HG03280 (cell line): ENCODE data around the gene ARHGAP30.
A peak's percentile ranks its signal among the peaks of the same experiment; 100 is the strongest.
"Not testable (repeated sequence)": the region's sequence is repeated elsewhere in the genome, so short reads cannot be mapped to it uniquely, and the experiment has no call there.

Experiments
- ATAC-seq: cut with Tn5 transposase; IDR thresholded peaks from one replicate; pipeline ENCODE4 v1.9.1; 2021; ENCODE audit warnings: mild to moderate bottlenecking, moderate library complexity; ENCODE audit not compliant: unreplicated experiment

Gene ARHGAP30

DNA sequence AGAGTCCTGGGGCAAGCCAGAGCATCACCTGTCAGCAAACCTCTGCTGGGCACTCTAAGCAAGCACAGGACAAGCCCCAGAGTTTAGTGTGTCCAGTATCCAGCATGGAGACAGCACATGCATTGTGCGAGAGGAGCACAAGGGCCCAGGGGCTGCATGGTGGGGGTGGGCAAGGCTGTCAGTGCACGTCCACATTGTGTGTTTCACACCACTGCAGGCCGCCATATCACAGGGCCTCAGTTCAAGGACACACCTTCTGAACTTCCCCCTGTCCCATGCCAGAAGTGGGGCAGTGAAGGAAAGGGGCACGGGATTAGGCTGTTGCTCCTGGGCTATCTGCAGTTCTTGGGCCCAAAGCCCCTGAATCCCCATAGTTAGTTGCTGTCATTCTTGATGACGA is 30.1 kb downstream of the ARHGAP30 start:
- ATAC-seq = no peak

DNA sequence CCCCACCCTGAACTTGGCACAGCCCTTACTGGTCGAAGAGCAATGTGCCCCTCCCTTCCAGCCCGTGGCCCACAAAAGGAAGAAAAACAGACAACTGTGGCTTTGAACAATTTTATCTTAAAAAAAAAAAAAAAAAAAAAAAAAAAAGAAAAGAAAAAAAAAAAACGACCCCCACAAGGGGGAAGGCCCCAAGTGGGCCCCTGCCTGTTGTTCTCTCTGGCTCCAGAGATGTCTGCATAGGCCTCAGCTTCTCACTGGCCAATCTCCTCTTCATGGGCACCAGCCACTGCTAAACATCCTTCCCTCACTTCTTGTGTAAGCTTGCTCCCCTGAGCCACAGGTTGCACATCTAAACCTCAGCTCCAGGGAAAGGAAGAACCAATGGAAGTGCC is 30.5 kb downstream of the ARHGAP30 start:
- ATAC-seq = no peak

DNA sequence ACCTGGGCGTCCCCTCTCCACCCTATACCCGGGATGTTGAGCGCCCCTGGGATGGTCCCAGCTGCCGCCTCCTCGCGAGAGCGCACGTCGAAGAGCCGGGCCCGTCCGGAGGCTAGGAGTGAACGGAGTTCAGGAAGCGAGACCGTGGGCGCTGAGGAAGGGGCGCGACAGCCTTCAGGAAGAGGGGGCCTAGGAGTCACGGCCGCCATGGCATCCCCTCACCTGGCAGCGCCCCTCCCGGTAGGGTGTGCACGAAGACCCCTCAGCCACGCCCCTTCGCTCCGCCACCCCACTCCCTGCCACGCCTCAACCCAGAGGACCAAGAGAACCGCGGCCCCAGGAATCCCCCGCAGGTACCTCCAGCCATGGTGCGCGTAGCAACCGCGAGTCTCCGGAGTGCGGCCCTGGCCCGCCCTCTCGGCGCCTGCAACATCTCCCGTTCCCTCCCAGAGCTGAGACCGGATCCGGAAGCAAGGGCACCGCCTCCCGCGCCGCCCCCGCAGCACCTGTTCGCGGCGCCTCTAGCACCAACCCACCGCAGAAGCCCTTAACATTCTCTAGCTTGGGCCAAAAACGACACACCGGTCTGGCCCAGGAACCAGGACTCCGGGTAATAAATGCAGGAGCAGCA is 31.1 kb downstream of the ARHGAP30 start, which contains the start of gene TSTD1:
TSS of gene TSTD1 (minus strand) at position 442 of the 631 bp plus-strand sequence. CDS start at position 367, 75 bp downstream.
- ATAC-seq = peak; percentile 90

DNA sequence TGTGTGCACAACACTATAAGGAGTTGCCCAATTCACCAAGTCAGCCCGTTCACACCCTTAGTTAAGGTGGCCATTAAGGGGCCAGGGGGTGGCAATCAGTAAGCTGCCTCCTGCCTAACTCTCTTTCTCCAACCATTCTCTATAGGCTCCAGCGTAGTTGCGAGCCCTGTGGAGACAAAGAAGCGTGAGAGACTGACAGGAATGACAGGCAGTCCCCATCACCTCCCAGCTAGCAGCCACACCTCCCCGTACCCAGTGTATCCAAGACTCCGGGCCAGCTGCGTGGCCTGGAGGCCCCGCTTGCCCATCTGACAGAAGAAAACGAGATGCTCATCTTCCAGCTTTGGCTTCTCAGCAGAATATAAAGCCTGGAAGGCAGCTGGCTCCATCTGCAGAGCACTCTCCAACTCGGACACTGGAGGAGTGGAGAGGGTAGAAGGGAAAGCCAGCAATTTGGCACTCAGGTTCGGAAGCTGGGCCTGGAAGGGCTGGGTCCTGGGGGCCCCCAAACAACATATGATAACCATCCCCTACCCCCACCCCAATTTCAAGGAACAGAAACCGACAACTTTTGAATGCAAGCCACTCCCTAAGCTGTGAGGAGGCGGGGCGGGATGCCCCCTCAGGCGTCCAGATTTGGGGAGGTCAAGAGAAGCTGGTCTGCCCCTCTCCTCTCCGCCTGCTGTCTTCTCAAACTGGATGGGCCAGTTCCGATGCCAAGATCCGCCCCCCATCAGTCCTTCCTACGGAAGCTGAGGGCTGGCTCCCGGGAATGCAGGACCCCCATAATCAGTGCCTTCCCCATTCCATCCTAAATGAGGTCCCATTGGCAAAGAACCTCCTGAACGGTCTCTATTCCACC is 31.8 kb downstream of the ARHGAP30 start:
- no peak for ATAC-seq

DNA sequence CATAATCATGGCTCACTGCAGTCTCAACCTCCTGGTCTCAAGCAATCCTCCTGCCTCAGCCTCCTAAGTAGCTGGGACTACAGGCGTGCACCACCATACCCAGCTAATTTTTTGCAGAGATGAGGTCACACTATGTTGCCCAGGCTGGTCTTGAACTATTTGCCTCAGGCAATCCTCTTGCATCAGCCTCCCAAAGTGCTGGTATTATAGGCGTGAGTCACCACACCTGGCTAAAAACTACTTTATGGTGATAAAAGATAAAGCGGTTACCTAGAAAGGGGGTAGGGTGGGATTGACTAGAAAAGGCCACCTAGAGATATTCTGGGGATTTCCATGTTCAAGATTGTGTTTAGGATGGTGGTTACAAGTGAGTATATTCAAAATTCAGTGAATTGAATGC is 35.9 kb downstream of the ARHGAP30 start:
- no peak for ATAC-seq

DNA sequence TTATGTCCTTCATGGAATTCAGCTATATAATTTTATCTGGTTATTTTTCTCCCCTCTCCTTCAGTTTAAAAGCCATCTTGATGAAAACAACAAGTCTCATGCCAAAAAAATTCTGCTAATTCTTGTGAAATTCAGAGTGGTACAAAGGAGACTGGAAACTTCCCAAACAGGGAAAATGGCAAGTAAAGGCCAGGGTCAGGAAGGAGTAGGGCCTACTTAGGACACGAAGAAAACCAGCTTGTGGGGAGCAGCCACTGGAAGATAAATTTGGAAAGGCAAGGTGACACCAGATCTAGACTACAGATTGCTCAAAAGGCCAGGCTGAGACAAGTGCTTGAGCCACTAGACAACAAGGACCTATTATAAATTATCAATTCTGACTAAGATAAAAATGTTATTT is 37.3 kb downstream of the ARHGAP30 start:
- no peak for ATAC-seq

DNA sequence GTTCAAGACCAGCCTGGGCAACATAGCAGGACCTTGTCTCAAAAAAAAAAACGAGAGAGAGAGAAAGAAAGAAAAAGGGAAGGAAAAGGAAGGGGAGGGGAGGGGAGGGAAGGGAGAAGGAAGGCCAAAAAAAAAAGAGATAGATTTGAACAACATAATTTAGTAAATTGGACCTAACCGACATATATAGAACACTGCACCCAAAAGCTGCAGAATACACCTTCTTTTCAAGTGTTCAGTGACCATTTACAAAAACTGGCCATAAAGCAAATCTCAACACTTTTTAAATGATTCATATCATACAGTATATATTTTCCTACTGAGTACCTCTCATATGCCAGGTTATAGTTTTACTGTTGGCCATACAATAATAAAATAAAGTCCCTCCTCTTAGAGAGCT is 37.8 kb downstream of the ARHGAP30 start:
- no peak for ATAC-seq

DNA sequence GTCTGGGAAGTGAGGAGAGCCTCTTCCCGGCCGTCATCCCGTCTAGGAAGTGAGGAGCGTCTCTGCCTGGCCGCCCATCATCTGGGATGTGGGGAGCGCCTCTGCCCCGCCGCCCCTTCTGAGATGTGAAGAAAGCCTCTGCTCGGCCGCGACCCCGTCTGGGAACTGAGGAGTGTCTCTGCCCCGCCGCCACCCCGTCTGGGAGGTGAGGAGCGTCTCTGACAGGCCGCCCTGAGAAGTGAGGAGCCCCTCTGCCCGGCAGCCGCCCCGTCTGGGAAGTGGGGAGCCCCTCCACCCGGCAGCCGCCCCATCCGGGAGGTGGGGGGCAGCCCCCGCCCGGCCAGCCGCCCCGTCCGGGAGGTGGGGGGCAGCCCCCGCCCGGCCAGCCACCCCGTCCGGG is 40.2 kb downstream of the ARHGAP30 start:
- not testable (repeated sequence) for ATAC-seq

DNA sequence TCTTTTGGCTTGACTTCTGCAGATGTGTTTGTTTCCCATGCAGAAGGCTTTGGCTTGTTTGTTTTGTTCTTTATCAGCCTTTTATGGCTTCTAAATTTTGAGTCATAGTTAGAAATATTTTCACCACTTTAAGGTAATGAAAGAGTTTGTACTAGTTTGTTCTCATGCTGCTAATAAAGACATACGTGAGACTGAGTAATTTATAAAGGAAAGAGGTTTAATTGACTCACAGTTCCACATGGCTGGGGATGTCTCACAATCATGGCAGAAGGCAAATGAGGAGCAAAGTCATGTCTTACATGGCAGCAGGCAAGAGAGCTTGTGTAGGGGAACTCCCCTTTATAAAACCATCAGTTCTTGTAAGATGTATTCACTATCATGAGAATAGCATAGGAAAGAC is 42.7 kb downstream of the ARHGAP30 start:
- ATAC-seq = not testable (repeated sequence)

DNA sequence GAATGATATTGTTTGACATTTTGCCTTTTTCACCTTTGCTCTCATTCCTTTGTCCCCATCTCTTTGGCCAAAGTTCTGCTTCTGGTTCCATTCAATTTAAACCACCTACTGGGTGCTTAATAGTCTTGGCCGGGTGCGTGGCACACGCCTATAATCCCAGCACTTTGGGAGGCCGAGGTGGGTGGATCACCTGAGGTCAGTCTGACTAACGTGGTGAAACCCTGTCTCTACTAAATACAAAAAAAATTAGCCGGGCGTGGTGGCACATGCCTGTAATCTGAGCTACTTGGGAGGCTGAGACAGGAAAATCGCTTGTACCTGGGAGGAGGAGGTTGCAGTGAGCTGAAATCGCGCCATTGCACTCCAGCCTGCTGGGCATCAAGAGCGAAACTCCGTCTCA is 47.3 kb downstream of the ARHGAP30 start:
- not testable (repeated sequence) for ATAC-seq

DNA sequence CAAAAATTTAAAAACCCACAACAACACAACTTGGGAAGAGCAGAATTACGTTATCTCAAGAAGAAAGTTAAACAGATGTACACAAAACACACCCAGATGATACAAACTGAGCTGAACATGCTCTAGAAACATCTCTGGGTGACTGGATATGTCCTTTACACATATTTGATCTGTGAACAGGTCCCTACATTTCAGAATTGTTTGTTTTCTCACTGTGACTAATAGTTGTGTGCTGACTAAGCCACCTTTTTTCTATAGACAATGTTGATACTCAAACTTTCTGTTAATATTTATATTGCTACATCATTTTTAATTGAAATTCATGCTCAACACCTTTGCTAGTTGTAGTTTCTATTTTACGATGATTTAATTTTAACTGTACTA is 47.7 kb downstream of the ARHGAP30 start:
- no peak for ATAC-seq

DNA sequence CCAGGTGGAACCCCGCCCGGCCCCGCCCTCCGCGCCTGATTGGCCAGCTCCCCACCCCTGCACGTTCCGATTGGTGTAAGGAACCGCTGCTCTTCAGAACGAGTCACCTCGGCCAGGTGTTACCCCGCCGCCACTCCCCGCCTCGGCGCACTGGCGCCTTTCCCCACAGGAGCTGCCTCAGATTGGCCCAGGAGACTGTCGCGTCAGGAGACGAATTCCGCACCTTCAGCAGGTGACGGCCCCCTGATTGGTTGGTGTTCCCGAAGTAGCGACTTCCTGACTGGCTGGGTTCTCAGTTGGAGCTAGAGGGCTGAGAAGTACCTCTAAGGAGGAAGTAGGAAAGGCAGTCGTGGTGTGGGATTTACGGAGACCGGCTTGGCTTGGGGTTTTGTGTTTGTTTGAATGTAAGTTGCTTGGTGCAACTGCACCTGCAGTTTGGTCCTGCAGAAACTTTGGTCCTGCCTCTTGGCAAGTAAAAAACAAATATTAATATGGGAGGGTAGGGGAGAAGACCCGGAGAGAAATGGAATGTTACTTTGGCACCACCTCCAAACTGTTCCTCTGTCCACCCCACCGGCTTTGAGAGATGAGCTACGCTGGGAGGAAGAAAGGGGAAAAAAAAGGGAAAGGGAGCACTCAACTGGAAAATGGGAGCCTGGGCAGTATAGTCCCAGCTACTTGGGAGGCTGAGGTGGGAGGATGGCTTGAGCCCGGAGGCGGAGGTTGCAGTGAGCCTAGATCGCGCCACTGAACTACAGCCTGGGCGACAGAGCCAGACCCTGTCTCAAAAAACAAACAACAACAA is 48.3 kb downstream of the ARHGAP30 start:
- ATAC-seq = peak; percentile 87

DNA sequence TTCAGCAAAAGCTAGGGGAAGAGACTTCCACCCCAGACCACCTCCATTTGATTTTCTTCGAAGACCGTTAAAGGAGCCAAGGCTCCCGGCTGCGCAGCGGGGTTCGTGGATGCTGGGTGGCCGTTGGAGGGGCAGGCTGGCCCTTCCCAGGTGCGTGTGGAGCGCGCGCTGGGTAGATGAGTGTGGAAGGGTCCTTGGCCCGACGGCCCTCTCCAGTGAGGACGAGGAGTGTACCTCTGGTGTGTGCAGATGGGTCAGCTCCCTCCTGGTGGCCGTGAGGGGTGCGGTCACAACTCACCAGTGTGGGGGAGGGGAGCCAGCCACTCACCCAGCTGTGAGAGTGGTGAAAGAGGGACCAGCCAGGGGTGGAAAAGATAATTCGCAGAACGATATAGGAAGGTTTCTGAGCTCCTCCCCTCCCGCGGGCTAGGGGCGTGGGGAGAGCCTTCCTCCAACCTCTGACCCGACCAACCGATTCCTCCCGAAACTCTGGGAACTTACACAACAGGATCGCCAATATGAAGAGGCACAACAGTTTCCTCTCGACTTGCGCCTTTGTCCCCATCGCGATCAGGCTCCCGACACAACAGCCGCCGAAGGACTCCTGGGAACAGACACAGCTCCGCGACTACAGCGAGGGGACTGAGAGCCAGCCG is 49.1 kb downstream of the ARHGAP30 start, which contains the start of gene F11R:
TSS of gene F11R (minus strand) at position 644 of the 656 bp plus-strand sequence. CDS start at position 565, 79 bp downstream.
- peak; percentile 32 for ATAC-seq

DNA sequence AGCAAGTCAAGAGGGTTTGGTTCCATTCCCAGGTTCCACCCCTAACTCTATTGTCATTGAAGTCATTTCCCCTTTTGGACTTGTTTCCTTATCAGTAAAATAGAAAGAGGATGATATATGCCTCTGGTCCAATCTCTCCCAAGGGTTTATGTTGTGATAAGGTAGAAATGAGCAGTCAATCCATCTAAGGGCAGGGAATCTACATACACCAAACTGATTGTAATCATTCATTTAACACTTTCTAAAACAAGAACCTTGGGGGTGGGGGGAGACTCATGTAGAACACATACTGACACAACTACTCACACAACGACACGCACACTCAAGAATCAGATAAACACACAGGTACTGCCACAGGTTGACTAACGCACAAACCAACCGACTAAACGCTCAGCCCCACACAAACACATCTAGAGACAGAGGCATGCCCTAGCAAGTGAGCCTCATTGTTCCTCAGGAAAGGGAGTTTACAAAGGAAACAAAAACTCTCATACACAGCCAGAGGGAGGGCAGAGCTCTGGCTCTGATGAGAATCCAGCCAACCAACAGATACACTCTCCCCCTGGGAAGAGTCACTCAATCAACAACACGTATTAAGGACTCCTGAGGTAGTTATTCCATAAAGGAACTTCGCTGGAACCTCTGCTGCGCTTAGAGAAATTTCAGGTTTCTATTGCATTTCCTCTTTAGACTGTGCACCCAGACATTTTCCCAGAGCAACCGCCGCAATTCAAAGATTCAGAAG is 49.8 kb downstream of the ARHGAP30 start:
- no peak for ATAC-seq

DNA sequence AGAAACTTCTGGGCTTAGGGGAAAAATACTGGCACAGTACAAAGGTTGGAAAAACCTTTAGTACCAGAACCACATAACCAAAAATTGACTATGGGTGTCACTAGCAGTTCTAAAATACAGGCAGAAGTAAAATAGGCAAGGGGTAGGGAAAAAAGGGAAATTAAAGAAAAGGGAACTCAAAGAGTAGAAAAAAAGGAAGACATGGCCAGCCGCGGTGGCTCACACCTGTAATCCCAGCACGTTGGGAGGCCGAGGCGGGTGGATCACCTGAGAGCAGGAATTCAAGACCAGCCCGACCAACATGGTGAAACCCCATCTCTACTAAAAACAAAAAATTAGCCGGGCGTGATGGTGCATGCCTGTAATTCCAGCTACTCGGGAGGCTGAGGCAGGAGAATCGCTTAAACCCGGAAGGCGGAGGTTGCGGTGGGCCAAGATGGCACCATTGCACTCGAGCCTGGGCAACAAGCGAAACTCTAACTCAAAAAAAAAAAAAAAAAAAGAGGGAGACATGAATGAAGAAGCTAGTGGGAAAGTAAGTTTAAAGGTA is 50.5 kb downstream of the ARHGAP30 start:
- ATAC-seq = not testable (repeated sequence)

DNA sequence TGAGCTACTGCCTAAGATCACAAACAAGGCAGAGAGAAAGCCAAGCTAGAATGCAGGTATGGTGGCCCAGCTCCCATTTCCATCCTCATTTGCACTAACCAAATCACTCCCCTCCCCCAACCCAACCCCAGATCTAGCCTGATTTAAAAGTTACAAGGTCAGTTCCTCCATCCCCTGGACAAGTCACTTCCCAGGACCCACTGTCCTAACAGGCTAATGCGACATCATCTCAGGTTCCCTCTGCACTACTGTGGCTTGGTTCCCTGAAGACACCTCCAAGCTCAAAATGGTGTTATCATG is 51.1 kb downstream of the ARHGAP30 start:
- ATAC-seq = no peak

DNA sequence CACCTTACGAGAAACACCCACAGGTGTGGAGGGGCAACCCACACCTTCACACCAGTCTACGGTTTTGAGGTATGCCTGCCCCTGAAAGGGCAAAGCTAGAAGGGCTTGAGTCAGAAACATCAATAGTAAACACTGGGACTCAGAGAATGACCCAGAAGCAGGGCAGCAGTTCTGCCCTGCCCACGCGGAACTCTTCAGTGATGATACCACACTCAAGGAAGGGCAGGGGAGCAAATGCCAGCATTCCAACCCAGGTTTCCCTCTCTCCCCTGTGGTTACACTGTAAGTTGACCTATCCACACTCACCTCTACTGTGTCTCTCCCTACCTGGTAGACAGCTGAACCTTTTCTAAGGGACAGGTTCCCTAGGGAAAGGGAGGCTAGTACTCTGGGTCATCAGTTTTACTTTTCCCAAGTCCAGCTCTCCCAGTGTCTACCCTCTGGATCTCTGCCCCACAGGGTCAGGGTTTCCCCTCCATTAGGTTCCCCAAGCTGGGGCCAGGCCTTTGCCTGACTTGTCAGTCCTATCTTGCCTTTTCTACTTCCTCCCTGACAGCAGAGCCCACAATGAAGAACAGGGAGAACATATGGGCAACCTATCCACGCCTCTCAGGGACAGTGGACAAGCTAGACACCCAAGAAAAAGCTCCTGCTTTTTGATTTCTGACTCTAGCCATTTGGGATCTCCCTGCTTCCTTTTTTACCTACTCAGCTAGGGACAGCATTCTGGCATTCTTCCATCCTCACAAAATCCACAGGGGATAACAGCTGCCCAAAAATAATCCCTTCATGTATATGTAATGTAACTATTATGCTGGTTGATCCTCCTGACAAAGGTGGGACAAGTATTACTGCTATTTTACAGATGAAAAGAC is 51.7 kb downstream of the ARHGAP30 start:
- no peak for ATAC-seq

DNA sequence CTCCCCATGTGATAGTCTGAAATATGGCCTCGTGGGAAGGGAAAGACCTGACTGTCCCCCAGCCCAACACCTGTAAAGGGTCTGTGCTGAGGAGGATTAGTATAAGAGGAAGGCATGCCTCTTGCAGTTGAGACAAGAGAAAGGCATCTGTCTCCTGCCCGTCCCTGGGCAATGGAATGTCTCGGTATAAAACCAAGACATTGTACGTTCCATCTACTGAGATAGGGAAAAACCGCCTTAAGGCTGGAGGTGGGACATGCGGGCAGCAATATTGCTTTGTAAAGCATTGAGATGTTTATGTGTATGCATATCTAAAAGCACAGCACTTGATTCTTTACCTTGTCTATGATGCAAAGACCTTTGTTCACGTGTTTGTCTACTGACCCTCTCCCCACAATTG is 52.5 kb downstream of the ARHGAP30 start:
- ATAC-seq = not testable (repeated sequence)

DNA sequence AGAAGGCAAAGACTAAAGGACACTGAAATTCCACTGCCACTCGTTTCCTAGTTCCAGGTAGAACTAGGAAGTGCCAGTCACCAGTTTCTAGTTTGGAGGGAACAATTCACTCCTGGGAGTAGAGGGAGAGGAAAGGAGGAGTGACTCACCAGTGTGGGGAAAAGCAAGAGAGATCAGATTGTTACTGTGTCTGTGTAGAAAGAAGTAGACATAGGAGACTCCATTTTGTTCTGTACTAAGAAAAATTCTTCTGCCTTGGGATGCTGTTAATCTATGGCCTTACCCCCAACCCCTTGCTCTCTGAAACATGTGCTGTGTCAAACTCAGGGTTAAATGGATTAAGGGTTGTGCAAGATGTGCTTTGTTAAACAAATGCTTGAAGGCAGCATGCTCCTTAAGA is 53.0 kb downstream of the ARHGAP30 start:
- not testable (repeated sequence) for ATAC-seq
